Psoas muscle (tissue), 8 donors: ENCODE data around the gene RDX. TPM values are rescaled to one million over a fixed set of nuclear protein-coding genes. Genes with fewer than 3 reads are reported as not detected.

Source experiments
- ATAC-seq, 4 donors: fragments of 200-7000 bp; cut with Tn5 transposase; one replicate each; pipeline ENCODE4 v1.9.1; 2020; ENCODE audit warnings: moderate library complexity in 3 of 4, mild to moderate bottlenecking in 2 of 4
- DNase-seq, 2 donors: peaks; one replicate each; pipeline ENCODE4 v3.0.0-alpha.2; 2020
- H3K27ac ChIP-seq: fragments of 200-600 bp; one replicate; pipeline ENCODE4 v1.8.0; 2022
- H3K27me3 ChIP-seq, 3 donors: fragments of 200-600 bp in 1 of 3; one replicate each; pipeline versions ENCODE4 v1.6.1 to v1.8.0; 2013 to 2022; ENCODE audit warnings: low read length in 2 of 3, mild to moderate bottlenecking in 2 of 3, moderate library complexity in 1 of 3; ENCODE audit not compliant: insufficient read depth in 3 of 3
- H3K36me3 ChIP-seq, 2 donors: fragments of 200-600 bp in 1 of 2; one replicate each; pipeline versions ENCODE4 v1.6.1 to v1.8.0; 2013 to 2022; ENCODE audit warnings: low read depth in 1 of 2, mild to moderate bottlenecking in 1 of 2, moderate library complexity in 1 of 2; ENCODE audit not compliant: insufficient read depth in 1 of 2
- H3K4me1 ChIP-seq: fragments of 200-600 bp; one replicate; pipeline ENCODE4 v1.8.0; 2022
- H3K4me3 ChIP-seq: fragments of 200-600 bp; one replicate; pipeline ENCODE4 v1.8.0; 2022; ENCODE audit warnings: mild to moderate bottlenecking
- H3K9me3 ChIP-seq: fragments of 200-600 bp; one replicate; pipeline ENCODE4 v1.8.0; 2022
- CTCF ChIP-seq: fragments of 200-600 bp; IDR thresholded peaks from one replicate; pipeline ENCODE4 v1.8.0; 2022; ENCODE audit warnings: antibody characterized with exemption
- WGBS, 3 donors: extraction: QIAGEN DNeasy Blood & Tissue Kit; methylation state at CpG; one replicate each; pipeline versions ENCODE4 v1.1.6 to v1.1.7; 2013; 5-methylcytosine and 5-hydroxymethylcytosine counted together
- intact Hi-C, 2 donors: fragments of 100-400 bp; cut with DNase I; formaldehyde crosslinking; loops; one replicate each; pipeline versions ENCODE4 v1.11.0 to v1.14.2; 2022
- polyA plus RNA-seq, 3 donors: library from polyadenylated mRNA; stranded (reverse); fragments of 200-250 nt; gene quantifications; one replicate each; pipeline ENCODE4 v1.2.3, GENCODE V29; 2013
- total RNA-seq, 4 donors: library from RNA; stranded (reverse); fragmentation: NEBNext Ultra II Directional in 2 of 4; extraction: Animal tissue kit (Norgen Biotek cat#: 25700) in 2 of 4; gene quantifications; one replicate each; pipeline versions ENCODE4 v1.2.1 to v1.2.4, GENCODE V29; 2021 to 2023
- donor health status: healthy with polysubstance abuse.
- donor health status: DM: no; HTN: no; CAD: no; lungs with moderate emphysema.
- donor health status: Bipolar disorder and iron deficiency.
- donor health status: healthy.
- donor health status: DM: yes; HTN: yes; CAD: no.
- donor health status: DM: no; HTN: no; CAD: no.
- donor health status: DM: no; HTN: no; CAD: no.
- donor health status: DM: yes; HTN: yes; CAD: no.

Gene RDX
- total and polyA plus RNA-seq, 7 donors = 27.8 to 206 (median 115) TPM

GRCh38 chr11:110272919-110273318 is 23.5 kb downstream of the RDX start:
- no peak overlapping the region for H3K4me3 ChIP-seq

GRCh38 chr11:110269996-110270395 is 26.4 kb downstream of the RDX start:
- Histone ChIP-seq H3K27me3 (no peaks in the 10 kb centered on the region), H3K9me3 (no peaks in the 10 kb centered on the region), H3K4me1 (no peaks in the 10 kb centered on the region), H3K27ac (no peak overlapping the region), H3K36me3 (peaks cover 0 to 40% of the 10 kb centered on the region in 2 donors), H3K4me3 (no peak overlapping the region)
- intact Hi-C loops = no loop called here
- no peak for TF ChIP-seq CTCF
- whole genome bisulfite sequencing, 3 donors = 95 to 99% (median 95%) methylated on average over 7 of the region's 7 CpGs
- no peak for ATAC-seq
- no peak for DNase-seq

More at GRCh38 chr11:110272919-110273318, 23.5 kb downstream of the RDX start:
- DNase-seq (no peak), ATAC-seq (no peak)
- intact Hi-C loops = no loop called here
- 79 to 88% (median 86%) methylated on average over 2 of the region's 2 CpGs for WGBS, 3 donors
- TF ChIP-seq CTCF = no peak
- H3K36me3 ChIP-seq = peaks cover 0 to 51% of the 10 kb centered on the region in 2 donors
- H3K4me1 ChIP-seq = no peaks in the 10 kb centered on the region
- no peak overlapping the region for H3K27ac ChIP-seq
- H3K27me3 ChIP-seq = no peaks in the 10 kb centered on the region
- H3K9me3 ChIP-seq = no peaks in the 10 kb centered on the region

- Histone ChIP-seq H3K27ac (no peak overlapping the region), H3K4me3 (no peak overlapping the region), H3K36me3 (peaks cover 0 to 49% of the 10 kb centered on the region in 2 donors), H3K27me3 (no peaks in the 10 kb centered on the region), H3K9me3 (no peaks in the 10 kb centered on the region), H3K4me1 (no peaks in the 10 kb centered on the region)
- no peak for TF ChIP-seq CTCF
- intact Hi-C loops = no loop called here
- 92 to 100% (median 92%) methylated on average over 1 of the region's 1 CpG for WGBS, 3 donors
- no peak for ATAC-seq
- no peak for DNase-seq
These were observed 28.0 kb downstream of the RDX start for GRCh38 chr11:110268441-110268840.

GRCh38 chr11:110262072-110262403 is 34.4 kb downstream of the RDX start:
- Histone ChIP-seq H3K4me3 (no peak overlapping the region), H3K27ac (peak overlapping the region; percentile 2), H3K4me1 (no peaks in the 10 kb centered on the region), H3K27me3 (no peaks in the 10 kb centered on the region), H3K36me3 (peaks cover 2 to 62% of the 10 kb centered on the region in 2 donors), H3K9me3 (no peaks in the 10 kb centered on the region)
- 93 to 97% (median 95%) methylated on average over 6 of the region's 6 CpGs for WGBS, 3 donors
- ATAC-seq (no peak), DNase-seq (no peak)
- intact Hi-C loops = no loop called here
- no peak for TF ChIP-seq CTCF
